CD4-positive, alpha-beta T cell (primary cell): Measurements from ENCODE around the gene RBFOX1. TPM values are rescaled to one million over a fixed set of nuclear protein-coding genes. Genes with fewer than 3 reads are reported as not detected.

ENCODE experiments used
- ATAC-seq: fragments of 200-7000 bp; cut with Tn5 transposase; one replicate; pipeline ENCODE4 v1.10.0; 2022; ENCODE audit warnings: mild to moderate bottlenecking; ENCODE audit not compliant: poor library complexity
- CTCF ChIA-PET: fragments of 350-600 bp; sonication (Branson Sonifier 250); formaldehyde crosslinking; loops from one replicate; lab custom pipeline; 2021; ENCODE audit warnings: antibody characterized with exemption, inconsistent platforms; lab: Charles Lee
- POLR2A ChIA-PET: fragments of 350-600 bp; sonication (Branson Sonifier 250); formaldehyde crosslinking; loops from one replicate; lab custom pipeline; 2021; ENCODE audit warnings: antibody characterized with exemption, inconsistent platforms; lab: Charles Lee
- DNase-seq, 14 experiments: peaks; one replicate each; pipeline ENCODE4 v3.0.0-alpha.2; 2013 to 2020; ENCODE audit warnings: mixed read lengths in 2 of 14
- H3K27ac ChIP-seq, 2 donors: one replicate each; pipeline versions ENCODE4 v1.5.1 to v1.7.0; 2013; ENCODE audit warnings: low read length in 2 of 2, low read depth in 1 of 2, mild to moderate bottlenecking in 1 of 2
- H3K27me3 ChIP-seq, 2 experiments: 1 replicate in 1 of 2; 2 replicates in 1 of 2; pipeline versions ENCODE4 v1.6.1 to v1.7.0; 2013; ENCODE audit warnings: low read length in 2 of 2, control low read depth in 1 of 2, mild to moderate bottlenecking in 1 of 2, moderate library complexity in 1 of 2; ENCODE audit not compliant: insufficient read depth in 2 of 2, control insufficient read depth in 1 of 2
- H3K36me3 ChIP-seq: one replicate; pipeline ENCODE4 v1.6.1; 2013; ENCODE audit warnings: low read length, control low read depth; ENCODE audit not compliant: insufficient read depth
- H3K4me1 ChIP-seq: one replicate; pipeline ENCODE4 v1.6.1; 2013; ENCODE audit warnings: low read length, control low read depth; ENCODE audit not compliant: insufficient read depth
- H3K4me3 ChIP-seq: one replicate; pipeline ENCODE4 v1.5.1; 2013; ENCODE audit warnings: mild to moderate bottlenecking, low read length, moderate library complexity
- H3K9me3 ChIP-seq, 2 experiments: 1 replicate in 1 of 2; 2 replicates in 1 of 2; pipeline versions ENCODE4 v1.6.1 to v1.7.0; 2013; ENCODE audit warnings: low read length in 2 of 2, mild to moderate bottlenecking in 2 of 2, control low read depth in 1 of 2, moderate library complexity in 1 of 2; ENCODE audit not compliant: control insufficient read depth in 1 of 2, insufficient read depth in 1 of 2
- H3K27ac Mint-ChIP-seq: one replicate; pipeline ENCODE4 v1.8.0; 2020; ENCODE audit warnings: mixed read lengths
- H3K27me3 Mint-ChIP-seq: one replicate; pipeline ENCODE4 v1.8.0; 2021; ENCODE audit warnings: mixed read lengths
- H3K36me3 Mint-ChIP-seq: one replicate; pipeline ENCODE4 v1.8.0; 2021; ENCODE audit warnings: low read depth, mixed read lengths
- H3K4me1 Mint-ChIP-seq: one replicate; pipeline ENCODE4 v1.8.0; 2021; ENCODE audit warnings: low read depth, mixed read lengths
- H3K4me3 Mint-ChIP-seq: one replicate; pipeline ENCODE4 v1.8.0; 2020; ENCODE audit warnings: mild to moderate bottlenecking, mixed read lengths
- H3K9me3 Mint-ChIP-seq: one replicate; pipeline ENCODE4 v1.8.0; 2020; ENCODE audit warnings: mixed read lengths
- CTCF ChIP-seq: fragments of 200-600 bp; IDR thresholded peaks from one replicate; pipeline ENCODE4 v1.8.0; 2022; ENCODE audit warnings: antibody characterized with exemption, mild to moderate bottlenecking
- intact Hi-C, 2 experiments: fragments of 100-400 bp; cut with DNase I in 1 of 2; cut with micrococcal nuclease in 1 of 2; formaldehyde crosslinking; loops; one replicate each; pipeline versions ENCODE4 v1.15.1 to v1.9.0; 2023 to 2025; cut with DNase I, micrococcal nuclease
- total RNA-seq, 174 experiments: library from RNA in 2 of 174; stranded (reverse) in 2 of 174; gene quantifications; one replicate each; pipeline ENCODE4 v1.2.3 and lab custom pipeline; 2021 to 2026

The RBFOX1 gene
- total RNA-seq, 2 experiments from 2014 or later: not detected

- no peak overlapping the region for H3K27ac ChIP-seq
- ATAC-seq (no peak), DNase-seq (no peak)
- POLR2A ChIA-PET: no interaction called here
- peaks cover 6% of the 10 kb centered on the region in 2 experiments for H3K9me3 ChIP-seq
- H3K4me1 ChIP-seq: no peaks in the 10 kb centered on the region
- intact Hi-C loops: no loop called here
- no peaks in the 10 kb centered on the region for H3K4me1 Mint-ChIP-seq
- H3K27me3 ChIP-seq: no peaks in the 10 kb centered on the region
- CTCF ChIA-PET: no interaction called here
- H3K4me3 Mint-ChIP-seq: no peak overlapping the region
- no peak for TF ChIP-seq CTCF
- no peak overlapping the region for H3K4me3 ChIP-seq
- H3K27me3 Mint-ChIP-seq: no peaks in the 10 kb centered on the region
- no peaks in the 10 kb centered on the region for H3K36me3 Mint-ChIP-seq
- no peak overlapping the region for H3K27ac Mint-ChIP-seq
- H3K9me3 Mint-ChIP-seq: peaks cover 11% of the 10 kb centered on the region
- H3K36me3 ChIP-seq: no peaks in the 10 kb centered on the region
These were observed 398.5 kb downstream of the RBFOX1 start for GRCh38 chr16:7731141-7731540.

GRCh38 chr16:7736138-7736665 is 403.6 kb downstream of the RBFOX1 start:
- ATAC-seq (no peak), DNase-seq (no peak)
- CTCF ChIA-PET: no interaction called here
- Mint-ChIP-seq H3K27ac (no peak overlapping the region), H3K27me3 (no peaks in the 10 kb centered on the region), H3K36me3 (no peaks in the 10 kb centered on the region), H3K9me3 (peaks cover 15% of the 10 kb centered on the region), H3K4me3 (no peak overlapping the region), H3K4me1 (no peaks in the 10 kb centered on the region)
- Histone ChIP-seq H3K27ac (no peak overlapping the region), H3K36me3 (no peaks in the 10 kb centered on the region), H3K4me1 (no peaks in the 10 kb centered on the region), H3K27me3 (no peaks in the 10 kb centered on the region), H3K4me3 (no peak overlapping the region), H3K9me3 (peaks cover 0 to 15% of the 10 kb centered on the region in 2 experiments)
- no peak for TF ChIP-seq CTCF
- intact Hi-C loops: no loop called here
- POLR2A ChIA-PET: no interaction called here

GRCh38 chr16:7742626-7743025 is 410.0 kb downstream of the RBFOX1 start:
- Mint-ChIP-seq H3K27ac (no peak overlapping the region), H3K36me3 (no peaks in the 10 kb centered on the region), H3K27me3 (no peaks in the 10 kb centered on the region), H3K4me1 (no peaks in the 10 kb centered on the region), H3K9me3 (peaks cover 24% of the 10 kb centered on the region), H3K4me3 (no peak overlapping the region)
- H3K27ac ChIP-seq: no peak overlapping the region
- TF ChIP-seq CTCF: no peak
- no peaks in the 10 kb centered on the region for H3K36me3 ChIP-seq
- DNase-seq (no peak), ATAC-seq (no peak)
- H3K9me3 ChIP-seq: peaks cover 0 to 8% of the 10 kb centered on the region in 2 experiments
- CTCF ChIA-PET: no interaction called here
- POLR2A ChIA-PET: no interaction called here
- no peaks in the 10 kb centered on the region for H3K27me3 ChIP-seq
- no peaks in the 10 kb centered on the region for H3K4me1 ChIP-seq
- intact Hi-C loops: no loop called here
- no peak overlapping the region for H3K4me3 ChIP-seq
